Panc1 (cell line): ENCODE measurements around the gene SMTN. TPM values are rescaled to one million over a fixed set of nuclear protein-coding genes. Genes with fewer than 3 reads are reported as not detected.

ENCODE experiments used
- ATAC-seq: fragments of 200-7000 bp; cut with Tn5 transposase; 2 replicates; pipeline ENCODE4 v1.9.1; 2020; ENCODE audit warnings: mild to moderate bottlenecking, moderate library complexity
- BruUV-seq: library from RNA; stranded (reverse); fragments of 400-500 nt; replicated peaks from 2 replicates; lab custom pipeline; 2021; lab: Mats Ljungman, UMichigan
- CTCF ChIA-PET: fragments of 300-600 bp; sonication (Branson Sonifier 250); formaldehyde crosslinking; loops from one replicate; lab custom pipeline; 2022; ENCODE audit warnings: antibody characterized with exemption; lab: Charles Lee
- POLR2A ChIA-PET: fragments of 300-600 bp; sonication (Branson Sonifier 250); formaldehyde crosslinking; loops from one replicate; lab custom pipeline; 2022; ENCODE audit warnings: antibody characterized with exemption; lab: Charles Lee
- DNase-seq: peaks from one replicate; pipeline ENCODE4 v3.0.0-alpha.2; 2010; ENCODE audit warnings: low read depth, low spot score
- H3K27ac ChIP-seq: 2 replicates; pipeline ENCODE4 v1.5.1; 2011; ENCODE audit warnings: mild to moderate bottlenecking, low read length, inconsistent platforms
- H3K27me3 ChIP-seq: fragments of 200-500 bp; sonication (Bioruptor generic); 2 replicates; pipeline ENCODE4 v1.6.0; 2014; ENCODE audit warnings: low read length, inconsistent platforms; ENCODE audit not compliant: control insufficient read depth, insufficient read depth
- H3K36me3 ChIP-seq: fragments of 200-500 bp; sonication (Bioruptor generic); 2 replicates; pipeline ENCODE4 v1.5.1; 2014; ENCODE audit warnings: inconsistent platforms, mild to moderate bottlenecking, low read length, moderate library complexity; ENCODE audit not compliant: control insufficient read depth, insufficient read depth
- H3K4me1 ChIP-seq: 2 replicates; pipeline ENCODE4 v1.5.1; 2011; ENCODE audit warnings: inconsistent platforms, mild to moderate bottlenecking, low read length, moderate library complexity; ENCODE audit not compliant: control insufficient read depth, insufficient read depth
- H3K4me3 ChIP-seq, 2 experiments: 2 replicates each; pipeline ENCODE4 v1.5.1; 2011 to 2012; ENCODE audit warnings: low read depth in 2 of 2, low read length in 2 of 2, mild to moderate bottlenecking in 2 of 2, inconsistent platforms in 1 of 2, moderate library complexity in 1 of 2
- H3K9me3 ChIP-seq: fragments of 200-500 bp; sonication (Bioruptor generic); 2 replicates; pipeline ENCODE4 v1.5.1; 2014; ENCODE audit warnings: low read depth, mild to moderate bottlenecking, inconsistent platforms, low read length, moderate library complexity; ENCODE audit not compliant: control insufficient read depth, insufficient read depth
- POLR2AphosphoS5 ChIP-seq: IDR thresholded peaks from 2 replicates; pipeline ENCODE4 v1.6.1; 2012; ENCODE audit warnings: mild to moderate bottlenecking, low read depth, low read length, moderate library complexity
- SIN3A ChIP-seq: IDR thresholded peaks from 2 replicates; pipeline ENCODE4 v1.6.1; 2012; ENCODE audit warnings: low read depth, mild to moderate bottlenecking, low read length, moderate library complexity, borderline replicate concordance; ENCODE audit not compliant: insufficient read depth
- TCF7L2 ChIP-seq: IDR thresholded peaks from 2 replicates; pipeline ENCODE4 v1.6.1; 2011; ENCODE audit warnings: mild to moderate bottlenecking, low read depth, low read length, inconsistent platforms
- in situ Hi-C: cut with HindIII; loops from 2 replicates; pipeline ENCODE4 v1.10.0; 2016; ENCODE audit warnings: low sequenced_read_pairs, low pct_unique_long_range_greater_than_20kb
- intact Hi-C: fragments of 100-400 bp; cut with micrococcal nuclease; formaldehyde crosslinking; loops from one replicate; pipeline ENCODE4 v1.10.0; 2022; ENCODE audit not compliant: unreplicated experiment
- total RNA-seq: library from RNA; stranded (reverse); gene quantifications from one replicate; pipeline ENCODE4 v1.2.1, GENCODE V29; 2021; ENCODE audit not compliant: unreplicated experiment
- TF ChIP-seq, protein P1 (sequence below), 2 experiments: IDR thresholded peaks; 2 replicates each; pipeline ENCODE4 v1.6.1; 2011 to 2012; ENCODE audit warnings: low read depth in 2 of 2, control low read depth in 1 of 2, low read length in 1 of 2, mild to moderate bottlenecking in 1 of 2, moderate library complexity in 1 of 2; ENCODE audit not compliant: insufficient read depth in 1 of 2
- TF ChIP-seq, protein P2 (sequence below): fragments of 450-650 bp; IDR thresholded peaks from 2 replicates; pipeline ENCODE4 v1.5.1; 2017; ENCODE audit warnings: mild to moderate bottlenecking

SMTN gene
- total RNA-seq, 1 experiment from 2014 or later = 71.7 TPM

DNA sequence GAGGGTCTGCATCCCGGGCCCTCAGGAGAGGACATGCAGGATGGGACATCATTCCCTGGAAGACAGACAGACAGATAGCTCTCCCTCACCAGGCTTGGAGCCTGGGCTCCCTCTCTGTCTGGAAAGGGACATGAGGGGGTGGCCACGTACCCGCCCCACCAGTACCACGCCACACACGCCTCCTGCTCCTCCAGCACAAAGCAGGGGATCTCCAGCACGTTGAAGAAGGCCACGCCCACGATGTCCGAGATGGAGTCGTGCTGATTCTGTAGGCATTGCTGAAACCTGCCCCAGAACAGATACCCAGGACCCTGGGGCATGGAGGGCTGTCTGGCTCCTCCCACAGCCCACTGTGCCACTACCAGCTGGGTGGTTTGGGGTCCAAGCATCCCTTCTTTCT lies 57.0 kb downstream of the SMTN start:
- Histone ChIP-seq H3K36me3 (no peaks in the 10 kb centered on the region), H3K27ac (no peak overlapping the region), H3K4me1 (no peaks in the 10 kb centered on the region), H3K27me3 (no peaks in the 10 kb centered on the region), H3K9me3 (no peaks in the 10 kb centered on the region), H3K4me3 (no peak overlapping the region)
- intact Hi-C loops = no loop called here
- in situ Hi-C loops = no loop called here
- POLR2A ChIA-PET = no interaction called here
- BruUV-seq = no TSS peak
- CTCF ChIA-PET = interaction anchor here (0.6 to 1.1 kb wide), 2 partner anchors 31 to 832 kb away, joined by 3 read pairs; partner anchors contain the start of gene SELENOM
- no peak for DNase-seq
- TF ChIP-seq SIN3A = no peak
- ATAC-seq = no peak

DNA sequence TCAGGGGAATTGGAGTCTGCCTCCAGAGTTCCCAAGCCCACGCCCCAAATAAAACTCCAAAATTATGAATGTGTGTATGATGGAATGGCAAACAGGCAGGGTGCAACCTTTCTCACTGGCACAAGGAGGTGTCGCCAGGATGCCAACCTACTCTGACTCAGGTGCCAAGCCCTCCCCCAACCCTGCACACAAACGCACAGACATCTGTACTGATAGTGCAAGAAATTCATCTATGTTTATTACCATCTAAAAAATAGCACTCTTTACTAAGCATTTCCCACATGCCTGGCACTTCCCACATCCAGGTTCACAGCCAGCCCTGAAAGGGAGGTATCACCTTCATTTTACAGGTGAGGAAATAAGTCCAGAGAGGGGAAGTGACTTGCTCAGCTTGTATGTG lies 57.9 kb downstream of the SMTN start:
- CTCF ChIA-PET = no interaction called here

More for the DNA sequence above, 57.9 kb downstream of the SMTN start:
- Histone ChIP-seq H3K36me3 (no peaks in the 10 kb centered on the region), H3K27me3 (no peaks in the 10 kb centered on the region), H3K27ac (no peak overlapping the region), H3K4me3 (no peak overlapping the region), H3K4me1 (no peaks in the 10 kb centered on the region), H3K9me3 (no peaks in the 10 kb centered on the region)
- in situ Hi-C loops (no loop called here), intact Hi-C loops (no loop called here)
- TF ChIP-seq, protein P1, sequence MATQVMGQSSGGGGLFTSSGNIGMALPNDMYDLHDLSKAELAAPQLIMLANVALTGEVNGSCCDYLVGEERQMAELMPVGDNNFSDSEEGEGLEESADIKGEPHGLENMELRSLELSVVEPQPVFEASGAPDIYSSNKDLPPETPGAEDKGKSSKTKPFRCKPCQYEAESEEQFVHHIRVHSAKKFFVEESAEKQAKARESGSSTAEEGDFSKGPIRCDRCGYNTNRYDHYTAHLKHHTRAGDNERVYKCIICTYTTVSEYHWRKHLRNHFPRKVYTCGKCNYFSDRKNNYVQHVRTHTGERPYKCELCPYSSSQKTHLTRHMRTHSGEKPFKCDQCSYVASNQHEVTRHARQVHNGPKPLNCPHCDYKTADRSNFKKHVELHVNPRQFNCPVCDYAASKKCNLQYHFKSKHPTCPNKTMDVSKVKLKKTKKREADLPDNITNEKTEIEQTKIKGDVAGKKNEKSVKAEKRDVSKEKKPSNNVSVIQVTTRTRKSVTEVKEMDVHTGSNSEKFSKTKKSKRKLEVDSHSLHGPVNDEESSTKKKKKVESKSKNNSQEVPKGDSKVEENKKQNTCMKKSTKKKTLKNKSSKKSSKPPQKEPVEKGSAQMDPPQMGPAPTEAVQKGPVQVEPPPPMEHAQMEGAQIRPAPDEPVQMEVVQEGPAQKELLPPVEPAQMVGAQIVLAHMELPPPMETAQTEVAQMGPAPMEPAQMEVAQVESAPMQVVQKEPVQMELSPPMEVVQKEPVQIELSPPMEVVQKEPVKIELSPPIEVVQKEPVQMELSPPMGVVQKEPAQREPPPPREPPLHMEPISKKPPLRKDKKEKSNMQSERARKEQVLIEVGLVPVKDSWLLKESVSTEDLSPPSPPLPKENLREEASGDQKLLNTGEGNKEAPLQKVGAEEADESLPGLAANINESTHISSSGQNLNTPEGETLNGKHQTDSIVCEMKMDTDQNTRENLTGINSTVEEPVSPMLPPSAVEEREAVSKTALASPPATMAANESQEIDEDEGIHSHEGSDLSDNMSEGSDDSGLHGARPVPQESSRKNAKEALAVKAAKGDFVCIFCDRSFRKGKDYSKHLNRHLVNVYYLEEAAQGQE (IDR thresholded peaks at IDR 0.05; ENCODE audit: insufficient read depth in 1 of 2, low read depth in 2 of 2, low read length in 1 of 2) = no peak
- TF ChIP-seq, protein P2, sequence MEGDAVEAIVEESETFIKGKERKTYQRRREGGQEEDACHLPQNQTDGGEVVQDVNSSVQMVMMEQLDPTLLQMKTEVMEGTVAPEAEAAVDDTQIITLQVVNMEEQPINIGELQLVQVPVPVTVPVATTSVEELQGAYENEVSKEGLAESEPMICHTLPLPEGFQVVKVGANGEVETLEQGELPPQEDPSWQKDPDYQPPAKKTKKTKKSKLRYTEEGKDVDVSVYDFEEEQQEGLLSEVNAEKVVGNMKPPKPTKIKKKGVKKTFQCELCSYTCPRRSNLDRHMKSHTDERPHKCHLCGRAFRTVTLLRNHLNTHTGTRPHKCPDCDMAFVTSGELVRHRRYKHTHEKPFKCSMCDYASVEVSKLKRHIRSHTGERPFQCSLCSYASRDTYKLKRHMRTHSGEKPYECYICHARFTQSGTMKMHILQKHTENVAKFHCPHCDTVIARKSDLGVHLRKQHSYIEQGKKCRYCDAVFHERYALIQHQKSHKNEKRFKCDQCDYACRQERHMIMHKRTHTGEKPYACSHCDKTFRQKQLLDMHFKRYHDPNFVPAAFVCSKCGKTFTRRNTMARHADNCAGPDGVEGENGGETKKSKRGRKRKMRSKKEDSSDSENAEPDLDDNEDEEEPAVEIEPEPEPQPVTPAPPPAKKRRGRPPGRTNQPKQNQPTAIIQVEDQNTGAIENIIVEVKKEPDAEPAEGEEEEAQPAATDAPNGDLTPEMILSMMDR = no peak
- TF ChIP-seq POLR2AphosphoS5 (no peak), TCF7L2 (no peak)
- POLR2A ChIA-PET = no interaction called here
- DNase-seq = no peak
- BruUV-seq = no TSS peak
- no peak for ATAC-seq
